DMS 273 treated with DMSO at 0.1 percent for 48 hours (cell line): ENCODE data around the gene NCDN.

ENCODE experiments used
- DNase-seq: peaks from one replicate; lab custom pipeline; 2025; lab: John Stamatoyannopoulos, UW

Gene NCDN

GRCh38 chr1:35557611-35558373 is at the start of gene NCDN:
Gene NCDN, plus strand, starts transcription at chr1:35557799. Its CDS starts 392 bp downstream, at chr1:35558191.
- peak; percentile 94 for DNase-seq

GRCh38 chr1:35507947-35508346 is 49.7 kb upstream of the NCDN start:
- DNase-seq = no peak

GRCh38 chr1:35509558-35509957 is 48.0 kb upstream of the NCDN start:
- no peak for DNase-seq

GRCh38 chr1:35511305-35511704 is 46.3 kb upstream of the NCDN start:
- no peak for DNase-seq

GRCh38 chr1:35518183-35518582 is 39.4 kb upstream of the NCDN start:
- DNase-seq = no peak

- DNase-seq = no peak
These were observed 38.2 kb upstream of the NCDN start for GRCh38 chr1:35519432-35519831.

GRCh38 chr1:35524106-35524505 is 33.5 kb upstream of the NCDN start:
- DNase-seq = no peak

GRCh38 chr1:35530168-35530567 is 27.4 kb upstream of the NCDN start:
- DNase-seq = no peak

- DNase-seq = no peak
These were observed 26.7 kb upstream of the NCDN start for GRCh38 chr1:35530946-35531345.

- no peak for DNase-seq
These were observed 26.2 kb upstream of the NCDN start for GRCh38 chr1:35531368-35531767.

- DNase-seq = no peak
These were observed 24.9 kb upstream of the NCDN start for GRCh38 chr1:35532497-35533223.

- peak; percentile 26 for DNase-seq
These were observed 24.0 kb upstream of the NCDN start for GRCh38 chr1:35533586-35533985.

- DNase-seq = no peak
These were observed 22.4 kb upstream of the NCDN start for GRCh38 chr1:35535243-35535642.

GRCh38 chr1:35536556-35537162 is 20.9 kb upstream of the NCDN start:
- no peak for DNase-seq

GRCh38 chr1:35537806-35538205 is 19.8 kb upstream of the NCDN start:
- no peak for DNase-seq

GRCh38 chr1:35539073-35539823 is 18.4 kb upstream of the NCDN start:
- DNase-seq = peak; percentile 68

- DNase-seq = no peak
These were observed 17.8 kb upstream of the NCDN start for GRCh38 chr1:35539824-35540261.

GRCh38 chr1:35544976-35545375 is 12.6 kb upstream of the NCDN start:
- peak; percentile 30 for DNase-seq

- DNase-seq = no peak
These were observed 11.0 kb upstream of the NCDN start for GRCh38 chr1:35546614-35547013.

- DNase-seq = no peak
These were observed 3.7 kb upstream of the NCDN start for GRCh38 chr1:35553851-35554250.

- DNase-seq = peak; percentile 26
These were observed 3.1 kb upstream of the NCDN start for GRCh38 chr1:35554266-35555211.
